NCI-H2196 treated with DMSO at 0.1 percent for 48 hours (cell line): ENCODE results near the gene CBFA2T3.
"Not testable (repeated sequence)": the region's sequence is repeated elsewhere in the genome, so short reads cannot be mapped to it uniquely, and the experiment has no call there.

Source experiments
- DNase-seq: peaks from one replicate; lab custom pipeline; 2025; ENCODE audit not compliant: unreplicated experiment; lab: John Stamatoyannopoulos, UW

CBFA2T3 gene

DNA sequence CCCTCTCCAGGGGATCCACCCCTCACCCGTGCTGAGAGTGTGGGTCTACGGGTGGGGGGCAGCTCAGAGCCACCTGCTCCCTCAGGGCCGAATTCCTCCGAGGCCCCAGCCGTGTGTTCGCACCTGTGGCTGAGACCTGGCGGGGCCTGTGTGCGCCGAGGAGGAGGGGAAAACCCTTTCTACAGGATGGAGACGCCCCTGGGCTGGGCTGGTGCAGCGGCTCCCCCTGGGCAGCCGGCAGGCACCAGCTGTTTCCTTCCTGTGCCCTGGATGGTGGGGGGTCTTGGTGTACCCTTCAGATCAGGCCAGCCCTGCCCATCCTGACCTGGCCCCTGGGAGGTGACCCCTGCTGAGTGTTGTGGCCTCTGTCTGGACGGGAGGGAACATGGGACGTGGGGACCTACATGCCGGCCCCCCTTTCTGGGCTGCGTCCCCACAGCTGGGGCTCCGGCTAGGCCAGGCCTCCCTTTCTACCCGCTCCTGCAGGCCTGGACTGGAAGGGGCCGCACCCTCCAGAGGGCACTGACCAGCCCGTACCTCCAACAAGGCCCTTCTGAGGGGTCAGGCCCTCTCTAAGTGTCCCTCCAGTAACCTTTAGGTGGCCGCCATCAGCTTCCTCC lies 82.2 kb downstream of the CBFA2T3 start:
- no peak for DNase-seq

DNA sequence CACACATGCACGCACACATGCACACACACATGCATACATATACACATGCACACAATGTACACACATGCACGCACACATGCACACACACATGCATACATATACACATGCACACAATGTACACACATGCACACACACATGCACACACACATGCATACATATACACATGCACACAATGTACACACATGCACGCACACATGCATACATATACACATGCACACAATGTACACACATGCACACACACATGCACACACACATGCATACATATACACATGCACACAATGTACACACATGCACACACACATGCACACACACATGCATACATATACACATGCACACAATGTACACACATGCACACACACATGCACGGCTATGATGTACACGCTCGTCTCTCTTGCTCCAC lies 82.7 kb downstream of the CBFA2T3 start:
- not testable (repeated sequence) for DNase-seq

DNA sequence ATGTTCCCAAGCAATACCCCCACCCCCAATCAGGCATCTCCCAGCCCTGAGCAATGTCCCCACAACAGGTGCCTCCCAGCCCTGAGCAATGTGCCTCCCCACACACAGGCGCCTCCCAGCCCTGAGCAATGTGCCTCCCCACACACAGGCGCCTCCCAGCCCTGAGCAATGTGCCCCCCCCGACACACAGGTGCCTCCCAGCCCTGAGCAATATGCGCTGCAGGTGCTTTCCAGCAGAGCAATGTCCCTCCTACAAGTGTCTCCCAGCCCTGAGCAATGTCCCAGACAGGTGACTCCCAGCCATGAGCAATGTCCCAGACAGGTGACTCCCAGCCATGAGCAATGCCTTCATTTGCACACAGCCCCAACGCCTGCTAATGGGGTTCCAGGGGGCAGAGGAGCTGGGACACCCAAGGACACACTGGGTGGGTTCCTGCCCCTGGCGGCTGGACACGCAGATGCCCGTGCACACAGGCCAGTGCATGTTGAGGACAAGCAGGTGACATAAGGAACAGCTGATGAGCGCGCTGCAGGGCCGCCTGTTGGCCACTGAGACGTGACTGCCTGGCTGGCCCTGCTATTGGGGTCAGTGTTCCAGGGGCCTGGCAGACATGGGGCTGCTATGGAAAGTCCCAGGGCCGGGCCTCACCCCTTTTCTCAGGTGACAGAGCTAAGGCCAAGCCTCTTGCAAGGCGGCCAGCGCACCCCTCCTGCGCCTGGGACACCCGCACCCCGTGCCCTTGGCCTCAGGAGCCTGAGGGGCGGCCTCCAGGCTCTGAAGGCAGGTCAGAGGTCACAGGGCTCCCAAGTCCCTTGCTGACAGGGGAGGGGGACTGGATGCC lies 83.7 kb downstream of the CBFA2T3 start:
- DNase-seq: no peak

DNA sequence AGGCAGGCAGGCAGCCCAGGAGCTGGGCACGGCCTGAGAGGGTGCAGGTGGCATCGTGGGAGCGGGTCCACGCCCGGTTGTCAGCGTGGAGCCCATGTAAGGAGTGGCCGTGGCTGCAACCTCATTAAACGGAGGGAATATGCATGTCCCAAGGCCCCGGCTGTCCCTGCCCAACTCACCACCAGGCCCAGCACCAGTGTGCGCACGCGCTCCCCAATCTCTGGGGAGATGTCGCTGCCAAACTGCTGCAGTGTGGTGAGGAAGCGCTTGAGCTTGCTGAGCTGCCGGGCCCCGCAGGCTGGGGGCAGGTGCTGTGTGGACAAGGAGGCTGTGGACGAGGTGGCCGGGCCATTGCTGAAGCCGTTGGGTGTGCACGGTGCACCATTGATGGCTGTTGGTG lies 84.9 kb downstream of the CBFA2T3 start:
- DNase-seq: no peak

DNA sequence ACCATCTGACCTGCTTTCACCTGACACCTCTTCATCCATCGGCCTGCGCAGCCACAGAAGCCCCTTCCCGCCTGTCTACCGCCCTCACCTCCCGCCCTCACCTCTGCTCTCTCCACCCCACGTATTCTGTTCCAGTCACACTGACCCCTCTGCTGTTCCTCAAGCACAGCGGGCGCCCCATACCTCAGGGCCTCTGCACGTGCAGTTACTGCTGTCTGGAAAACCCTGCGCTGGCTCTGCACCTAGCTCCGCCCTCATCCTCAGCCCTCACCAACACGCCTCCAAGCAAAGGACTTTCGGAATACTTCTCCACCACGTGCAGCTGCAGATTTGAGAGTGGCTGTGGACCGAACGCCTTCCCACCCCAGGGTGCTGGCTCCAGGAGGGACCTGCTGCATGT lies 85.9 kb downstream of the CBFA2T3 start:
- DNase-seq: no peak

DNA sequence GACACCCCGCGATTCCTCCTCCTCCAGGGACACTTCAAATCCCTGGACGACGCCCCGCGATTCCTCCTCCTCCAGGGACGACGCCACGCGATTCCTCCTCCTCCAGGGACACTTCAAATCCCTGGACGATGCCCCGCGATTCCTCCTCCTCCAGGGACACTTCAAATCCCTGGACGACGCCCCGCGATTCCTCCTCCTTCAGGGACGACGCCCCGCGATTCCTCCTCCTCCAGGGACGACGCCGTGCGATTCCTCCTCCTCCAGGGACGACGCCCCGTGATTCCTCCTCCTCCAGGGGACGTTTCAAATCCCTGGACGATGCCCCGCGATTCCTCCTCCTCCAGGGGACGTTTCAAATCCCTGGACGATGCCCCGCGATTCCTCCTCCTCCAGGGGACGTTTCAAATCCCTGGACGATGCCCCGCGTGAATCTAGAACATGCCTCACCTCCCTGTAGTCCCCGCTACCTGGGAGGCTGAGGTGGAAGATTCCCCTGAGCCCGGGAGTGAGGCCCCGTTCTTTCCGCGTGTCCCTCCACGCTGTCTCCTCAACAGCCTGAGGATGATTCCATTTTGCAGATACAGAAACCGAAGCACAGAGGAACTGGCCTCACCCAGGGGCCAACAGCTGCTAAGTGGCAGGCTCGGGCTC lies 87.2 kb downstream of the CBFA2T3 start:
- not testable (repeated sequence) for DNase-seq

DNA sequence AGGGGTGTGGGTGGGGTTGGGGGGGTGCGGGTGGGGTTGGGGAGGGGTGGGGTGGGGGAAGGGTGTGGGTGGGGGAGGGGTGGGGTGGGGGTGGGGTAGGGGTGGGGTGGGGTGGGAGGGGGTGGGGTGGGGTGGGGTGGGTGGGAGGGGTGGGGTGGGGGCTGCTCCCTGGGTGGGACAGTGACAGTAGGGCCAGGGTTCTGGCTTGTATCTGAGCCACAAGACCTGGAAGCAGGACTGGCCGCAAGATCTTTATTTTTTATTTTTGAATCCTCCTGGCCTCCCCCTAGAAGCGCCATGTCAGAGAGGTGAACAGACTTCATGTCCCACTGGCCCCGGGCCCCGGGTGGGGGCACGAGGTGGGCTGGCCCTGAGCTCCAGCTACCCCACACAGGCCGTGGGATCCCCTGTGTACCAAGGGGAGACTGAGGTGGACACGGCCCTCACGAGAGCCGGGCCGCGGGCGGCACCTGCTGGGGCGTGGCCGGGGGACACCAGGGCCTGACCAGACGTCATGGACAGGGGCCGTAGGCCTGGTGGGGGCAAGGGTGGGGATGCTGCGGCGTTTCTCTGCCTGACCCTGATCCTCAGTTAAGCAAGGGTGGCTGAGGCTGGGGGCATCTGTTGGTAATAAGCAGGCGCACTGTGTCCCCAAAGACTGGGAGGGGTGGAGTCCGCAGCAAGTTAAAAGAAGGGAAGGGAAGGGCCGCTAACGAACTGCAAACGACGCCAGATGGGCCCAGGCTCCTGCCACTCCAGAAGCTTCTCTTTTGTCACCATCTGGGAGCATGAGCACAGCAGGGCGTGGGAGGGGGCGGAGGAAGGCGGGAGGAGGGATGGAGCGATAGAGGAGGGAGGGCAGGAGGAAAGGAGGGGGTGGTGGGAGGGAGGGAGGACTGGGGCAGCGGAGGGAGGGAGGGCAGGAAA lies 88.3 kb downstream of the CBFA2T3 start:
- DNase-seq: no peak

DNA sequence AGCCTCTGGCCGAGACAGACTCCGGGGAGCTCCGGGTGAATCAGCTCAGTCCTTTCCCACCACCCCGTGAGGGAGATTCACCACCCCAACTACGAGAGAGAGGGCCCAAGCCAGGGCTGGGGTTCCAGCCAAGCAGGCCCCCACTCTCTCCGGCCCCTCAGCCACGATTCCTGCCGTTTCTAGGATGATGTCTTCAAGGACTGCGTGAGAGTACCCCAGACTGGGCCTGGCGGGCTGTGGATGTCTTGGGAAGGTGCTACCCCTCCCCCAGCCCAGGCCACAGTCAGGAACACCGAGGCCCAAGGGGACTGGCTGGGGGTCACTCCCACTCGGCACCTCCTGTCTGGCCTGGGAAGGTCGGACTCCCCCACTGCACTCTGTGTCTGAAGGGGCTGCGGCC lies 89.0 kb downstream of the CBFA2T3 start:
- no peak for DNase-seq

DNA sequence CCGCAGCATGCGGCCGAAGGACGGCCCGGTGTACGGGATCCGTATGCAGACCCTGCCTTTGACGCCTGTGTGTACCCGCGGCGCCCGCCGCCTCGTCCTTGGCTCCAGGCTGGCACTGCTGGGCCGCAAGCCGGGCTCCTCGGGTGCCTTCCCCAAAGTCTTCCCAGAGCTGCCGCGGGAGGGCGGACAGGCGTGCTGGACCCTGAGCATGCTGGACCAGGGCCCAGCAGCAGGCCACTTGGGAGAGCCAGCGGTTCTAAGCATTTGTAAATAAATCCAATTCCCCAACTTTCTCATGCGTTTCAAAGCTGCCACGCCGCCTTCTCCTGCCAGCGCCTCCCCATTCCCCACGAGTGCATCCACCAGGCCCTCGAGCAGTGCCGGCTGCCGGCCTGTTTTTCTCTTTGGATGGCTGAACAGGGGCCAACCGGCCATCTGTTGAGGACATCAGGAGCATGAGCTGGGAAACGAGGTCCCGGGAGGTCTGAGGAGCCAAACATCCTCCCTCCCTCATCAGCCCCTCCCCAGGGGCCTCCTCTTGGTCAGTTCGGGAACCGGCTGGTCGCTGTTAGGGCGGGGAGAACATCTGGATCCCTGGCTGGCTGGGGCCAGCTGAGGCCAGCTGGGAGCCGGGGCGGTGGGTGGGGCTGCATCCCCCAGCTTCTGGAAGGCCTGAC lies 90.0 kb downstream of the CBFA2T3 start:
- no peak for DNase-seq

DNA sequence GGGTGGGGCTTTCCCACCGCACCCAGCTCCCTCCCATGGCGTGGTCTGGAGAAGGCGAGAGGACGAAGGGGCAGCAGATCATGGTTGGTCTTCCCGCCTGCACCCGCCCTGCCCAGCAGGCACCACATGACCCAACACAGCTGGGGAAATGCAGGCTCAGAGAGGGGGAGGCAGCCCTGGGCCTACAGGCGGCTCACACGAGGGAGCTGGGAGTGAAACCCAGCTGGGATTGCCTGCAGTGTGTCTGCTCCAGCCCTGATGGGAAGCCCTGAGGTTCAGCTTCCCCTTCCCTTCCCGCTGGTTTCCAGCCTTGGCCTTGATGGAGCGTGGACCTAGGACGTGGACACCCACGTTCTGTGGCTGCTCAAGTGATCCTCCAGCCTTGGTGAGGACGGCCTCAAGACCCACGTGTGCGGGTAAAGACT lies 90.6 kb downstream of the CBFA2T3 start:
- DNase-seq: no peak

DNA sequence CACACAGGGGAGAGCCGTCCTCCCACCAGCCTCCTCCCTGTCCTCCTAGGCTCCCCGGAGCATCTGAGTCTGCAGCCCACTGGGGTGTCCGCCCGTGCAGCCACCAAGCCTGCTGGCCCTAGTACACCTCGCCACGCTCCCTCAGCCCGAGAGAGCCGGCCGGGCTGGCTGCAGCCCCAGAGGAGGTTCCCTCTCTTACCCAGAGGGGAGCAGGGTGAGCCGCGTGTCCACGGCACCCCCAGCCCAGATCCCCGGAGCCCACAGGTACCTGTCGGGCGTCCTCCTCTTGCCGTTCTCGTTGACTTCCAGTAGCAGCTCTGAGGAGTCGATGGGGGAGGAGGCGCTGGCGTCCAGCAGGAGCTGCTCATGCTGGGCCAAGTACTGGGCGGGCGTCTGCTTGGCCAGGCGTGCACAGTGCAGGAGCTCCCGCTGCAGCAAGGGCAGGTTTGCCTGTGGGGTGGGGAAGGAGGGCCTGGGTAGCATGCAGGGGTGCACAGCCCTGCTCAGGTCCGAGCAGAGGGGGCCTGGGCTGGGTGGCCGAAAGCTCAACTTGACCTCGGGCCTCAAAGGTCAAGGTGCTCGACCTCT lies 91.2 kb downstream of the CBFA2T3 start:
- DNase-seq: no peak

DNA sequence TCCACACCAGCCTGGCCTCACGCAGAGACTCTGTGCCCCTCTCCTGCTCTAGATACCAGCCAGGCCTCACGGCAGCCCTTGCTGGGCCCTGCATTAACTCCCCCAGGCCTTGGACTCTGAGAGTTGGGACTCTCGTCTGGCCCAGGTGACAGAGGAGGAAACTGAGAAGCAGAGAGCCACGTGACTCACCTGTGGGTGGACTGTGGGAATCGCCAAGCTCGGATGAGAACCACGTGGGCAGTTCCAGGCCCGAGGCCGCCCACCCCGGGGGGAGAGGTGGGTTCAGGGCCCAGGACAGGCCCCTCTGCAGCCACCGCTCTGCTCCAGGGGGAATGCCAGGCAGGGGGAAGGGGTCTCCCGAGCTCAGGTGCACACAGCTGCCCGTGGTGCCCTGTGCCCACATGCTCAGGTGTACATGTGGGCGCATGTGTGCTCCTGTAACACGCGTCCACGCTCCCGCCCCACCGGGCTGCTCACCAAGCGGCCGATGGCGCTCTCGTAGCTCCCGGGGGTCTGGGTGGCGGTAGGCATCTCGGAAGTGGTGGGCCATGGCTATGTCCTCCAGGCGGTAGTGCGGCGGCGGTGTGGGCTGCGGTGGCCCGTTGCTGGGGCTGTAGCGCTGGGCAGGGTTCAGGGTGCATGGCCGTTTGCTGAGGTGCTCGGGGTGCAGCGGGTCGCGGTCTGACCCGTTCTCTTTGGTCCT lies 92.3 kb downstream of the CBFA2T3 start:
- no peak for DNase-seq

DNA sequence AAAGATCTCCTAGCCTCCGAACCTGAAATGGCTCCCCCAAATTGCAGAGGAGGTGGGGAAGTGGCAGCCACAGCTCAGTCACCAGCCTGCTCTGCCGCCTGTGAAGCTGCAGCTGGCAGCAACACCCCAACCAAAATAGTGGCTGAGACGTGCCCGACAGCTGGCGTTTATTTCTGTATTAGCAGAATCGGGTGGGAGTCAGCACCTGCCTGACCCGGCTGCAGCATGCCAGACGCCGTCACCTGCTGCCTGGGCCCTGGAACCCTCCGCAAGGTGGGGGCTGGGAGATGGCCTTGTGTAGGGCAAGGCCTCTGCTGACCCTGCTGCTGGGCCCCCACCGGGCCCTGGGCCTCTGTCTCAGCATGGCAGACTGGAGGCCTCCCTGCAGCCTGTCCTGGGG lies 93.1 kb downstream of the CBFA2T3 start:
- no peak for DNase-seq

DNA sequence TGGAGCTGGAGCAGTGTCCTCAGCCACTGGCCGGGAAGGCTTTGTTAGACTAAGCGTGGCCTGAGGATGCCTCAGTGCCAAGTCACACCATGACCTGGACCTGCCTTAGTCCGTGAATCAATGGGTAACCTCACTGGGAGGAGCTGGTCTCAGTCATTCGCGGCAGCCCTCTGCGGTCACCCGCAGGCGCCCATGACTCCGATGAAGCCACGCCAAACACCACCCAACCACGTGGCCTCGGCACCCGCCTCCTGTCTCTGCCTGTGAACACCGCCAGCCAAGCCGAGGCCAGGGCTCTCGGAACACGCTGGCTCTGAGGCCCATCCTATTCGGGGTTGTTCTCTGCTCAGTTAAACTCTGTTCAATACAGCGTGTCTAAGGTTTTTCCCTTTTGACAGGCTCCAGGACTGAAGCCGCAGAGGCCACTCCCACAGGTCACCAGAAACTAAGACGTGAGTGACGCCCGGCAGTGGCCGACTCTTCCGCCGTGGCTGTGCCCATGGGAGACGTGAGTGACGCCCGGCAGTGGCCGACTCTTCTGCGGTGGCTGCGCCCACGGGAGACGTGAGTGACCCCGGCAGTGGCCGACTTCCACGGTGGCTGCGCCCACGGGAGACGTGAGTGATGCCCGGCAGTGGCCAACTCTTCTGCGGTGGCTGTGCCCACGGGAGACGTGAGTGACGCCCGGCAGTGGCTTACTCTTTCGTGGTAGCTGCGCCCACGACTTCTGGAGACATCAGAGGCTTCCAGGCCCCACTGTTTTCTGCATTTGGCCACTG lies 93.7 kb downstream of the CBFA2T3 start:
- no peak for DNase-seq

DNA sequence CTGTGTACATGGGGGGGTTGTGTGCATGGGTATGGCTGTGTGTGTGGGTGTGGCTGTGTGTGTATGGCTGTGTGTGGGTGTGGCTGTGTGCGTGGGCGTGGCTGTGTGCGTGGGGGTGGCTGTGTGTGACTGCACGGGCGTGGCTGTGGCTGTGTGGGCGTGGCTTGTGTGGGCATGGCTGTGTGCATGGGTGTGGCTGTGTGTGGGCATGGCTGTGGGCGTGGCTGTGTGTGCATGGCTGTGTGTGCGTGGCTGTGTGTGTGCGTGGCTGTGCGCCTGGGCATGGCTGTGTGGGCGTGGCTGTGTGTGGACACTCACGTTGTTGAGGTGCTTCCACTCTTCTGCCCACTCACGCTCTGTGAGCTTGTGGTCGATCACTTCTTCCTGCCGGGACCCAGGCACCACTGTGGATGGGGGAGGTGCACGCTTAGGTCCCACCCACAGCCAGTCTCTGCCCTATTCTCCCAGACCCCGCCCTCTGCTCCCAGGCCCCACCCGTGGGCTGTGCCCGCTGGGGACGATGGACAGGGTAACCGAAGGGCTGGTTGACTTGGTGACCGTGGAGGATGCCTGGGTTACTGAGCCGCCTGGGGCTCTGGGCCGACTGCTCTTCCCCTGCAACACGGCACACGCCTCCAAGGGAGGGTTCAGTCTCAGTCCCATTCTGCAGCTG lies 94.5 kb downstream of the CBFA2T3 start:
- DNase-seq: no peak

DNA sequence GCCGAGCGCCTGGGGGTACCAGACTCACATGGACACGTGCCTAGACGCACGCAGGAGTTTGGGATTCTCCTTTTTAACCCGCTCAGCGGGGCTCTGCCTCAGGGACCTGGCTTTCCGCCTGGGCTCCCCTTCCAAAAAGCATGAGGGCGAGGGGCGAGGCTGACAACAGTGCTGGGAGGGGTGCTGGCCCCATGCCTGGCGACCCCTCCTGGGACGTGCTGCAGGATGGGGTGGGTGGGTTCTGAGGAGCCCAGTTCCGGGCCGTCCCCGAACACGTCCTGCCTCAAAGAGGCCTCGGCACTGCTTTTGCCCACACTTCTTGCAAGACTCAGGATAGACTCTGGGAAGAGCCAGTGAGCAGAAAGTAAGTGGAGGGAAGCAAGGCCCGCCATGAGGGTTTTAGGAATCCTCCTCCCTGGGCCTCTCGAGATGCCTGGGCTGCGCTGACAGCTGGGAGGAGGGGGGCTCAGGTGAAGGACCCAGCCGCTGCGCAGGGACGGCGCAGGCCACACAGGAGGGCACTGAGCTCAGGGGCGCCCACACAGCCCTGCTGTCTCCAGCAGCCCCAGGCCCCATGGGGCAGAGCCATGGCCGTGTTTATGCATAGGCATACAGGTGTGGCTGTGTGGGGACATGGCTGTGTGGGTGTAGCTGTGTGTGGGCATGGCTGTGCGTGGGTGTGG lies 95.2 kb downstream of the CBFA2T3 start:
- no peak for DNase-seq

DNA sequence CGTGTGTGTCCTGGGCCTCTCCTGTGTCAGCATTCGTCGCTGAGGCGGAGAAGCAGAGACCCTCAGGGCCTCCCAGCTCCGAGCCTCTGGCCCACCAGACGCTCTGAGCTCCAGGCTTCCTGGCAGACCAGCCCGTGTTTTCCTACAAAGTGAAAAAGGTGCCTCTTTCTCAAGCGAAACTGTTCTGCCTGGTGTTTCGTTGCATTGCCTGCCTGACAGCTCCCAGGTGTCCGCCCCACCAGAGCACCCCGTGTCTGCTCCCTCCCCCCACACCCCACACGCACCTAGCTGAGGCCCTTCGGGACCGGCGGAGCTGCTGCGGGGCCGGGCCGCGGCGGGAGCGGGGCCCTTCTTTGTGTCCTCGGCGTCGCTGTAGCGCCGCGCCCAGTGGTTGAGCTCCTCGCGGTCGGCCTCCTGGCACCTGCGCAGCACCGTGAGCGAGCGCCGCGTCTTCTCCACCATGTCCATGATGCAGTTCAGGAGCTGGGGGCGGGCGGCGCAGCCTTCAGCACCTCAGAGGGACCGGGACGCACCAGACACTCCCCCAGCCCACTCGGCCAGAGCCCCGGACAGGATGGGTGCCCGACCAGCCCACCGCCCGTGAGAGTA lies 95.9 kb downstream of the CBFA2T3 start:
- no peak for DNase-seq
